ENCODE results near the gene MREG. TPM values are rescaled to one million over a fixed set of nuclear protein-coding genes. Genes with fewer than 3 reads are reported as not detected.
A peak's percentile ranks its signal among the peaks of the same experiment; 100 is the strongest.

Gene MREG
- total and polyA plus RNA-seq, 2 experiments from 2014 or later = 1.8 to 3.1 TPM

DNA sequence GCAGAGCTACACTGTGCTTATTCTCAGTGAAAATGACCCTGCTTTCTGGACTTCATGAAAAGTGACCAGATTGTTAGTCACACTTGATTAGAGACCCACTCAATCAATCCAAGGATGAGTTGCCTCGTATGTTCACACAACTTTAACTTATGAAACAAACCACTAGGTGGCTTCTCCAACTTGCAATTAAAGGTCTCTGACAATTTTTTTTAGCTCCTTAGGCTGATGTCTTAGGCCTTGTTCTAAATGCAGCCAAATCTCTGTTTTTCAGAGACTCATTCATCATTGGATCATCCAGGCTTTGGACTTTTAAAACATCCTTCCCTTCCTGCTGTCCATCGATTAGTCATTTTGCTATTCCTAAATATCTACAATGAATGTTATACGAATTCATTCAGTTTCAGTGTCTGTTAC, 63.4 kb downstream of the MREG start:
- H3F3A ChIP-seq (ENCODE audit: insufficient read depth) = no peaks in the 10 kb centered on the region
- no peaks in the 10 kb centered on the region for H4K20me1 ChIP-seq (ENCODE audit: insufficient read depth)
- DNase-seq = peak; percentile 72
- no peaks in the 10 kb centered on the region for H3K9me3 ChIP-seq (ENCODE audit: low read depth)
- WGBS, 2 experiments (ENCODE audit: low coverage in 1 of 2, low lambda C conversion rate in 2 of 2, missing lambda C conversion rate in 2 of 2) = 54 to 55% methylated on average over 3 of the region's 3 CpGs
- H3K9me2 ChIP-seq (ENCODE audit: insufficient read depth) = no peaks in the 10 kb centered on the region
- H3K4me2 ChIP-seq (ENCODE audit: unreplicated experiment) = no peak overlapping the region
- H3K9ac ChIP-seq = no peak overlapping the region
- in situ Hi-C loops (cut with MboI) = loop anchor here (5.0 to 25.0 kb wide), 3 partner anchors 72 to 1138 kb away; partner anchors contain the start of gene BARD1
- H3K36me3 ChIP-seq (ENCODE audit: low read depth) = no peaks in the 10 kb centered on the region
- TF ChIP-seq EZH2phosphoT487 (IDR thresholded peaks at IDR 0.05; ENCODE audit: insufficient read depth, low read depth) (no peak), EZH2 (IDR thresholded peaks at IDR 0.05; ENCODE audit: insufficient read depth, poor library complexity, severe bottlenecking) (no peak)
- no peak overlapping the region for H3K4me3 ChIP-seq
- no peaks in the 10 kb centered on the region for H3K4me1 ChIP-seq (ENCODE audit: insufficient read depth)
- H2AFZ ChIP-seq = no peak overlapping the region
- no peaks in the 10 kb centered on the region for H3K27me3 ChIP-seq (replicated peaks; ENCODE audit: insufficient read depth)
- no peaks in the 10 kb centered on the region for H3K79me2 ChIP-seq (ENCODE audit: insufficient read depth)
- no peak overlapping the region for H3K27ac ChIP-seq

DNA sequence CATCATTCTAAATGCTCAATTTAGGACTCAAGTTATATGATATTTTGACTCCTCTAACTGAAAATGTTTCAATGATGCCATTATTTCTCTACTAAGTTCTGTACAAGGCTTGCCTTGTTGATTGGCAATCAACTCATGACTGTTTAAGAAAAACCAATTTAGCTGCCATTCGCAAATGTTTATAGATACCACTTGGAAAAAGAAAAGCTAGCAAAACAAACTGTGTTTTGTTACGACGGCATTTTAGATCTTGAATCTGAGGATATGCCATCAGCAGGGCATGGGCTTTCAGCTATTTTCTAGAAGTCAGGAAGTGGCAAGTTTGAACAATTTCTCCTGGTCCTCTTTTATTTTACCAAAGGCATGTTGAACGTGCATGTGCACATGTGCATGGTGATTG, 65.3 kb downstream of the MREG start:
- no peak for DNase-seq
- Histone ChIP-seq H3K36me3 (ENCODE audit: low read depth) (no peaks in the 10 kb centered on the region), H3K9me2 (ENCODE audit: insufficient read depth) (no peaks in the 10 kb centered on the region), H3F3A (ENCODE audit: insufficient read depth) (no peaks in the 10 kb centered on the region), H3K4me3 (no peak overlapping the region), H3K27me3 (replicated peaks; ENCODE audit: insufficient read depth) (no peaks in the 10 kb centered on the region), H3K4me2 (ENCODE audit: unreplicated experiment) (no peak overlapping the region), H4K20me1 (ENCODE audit: insufficient read depth) (no peaks in the 10 kb centered on the region), H3K79me2 (ENCODE audit: insufficient read depth) (no peaks in the 10 kb centered on the region), H3K4me1 (ENCODE audit: insufficient read depth) (no peaks in the 10 kb centered on the region), H3K9me3 (ENCODE audit: low read depth) (no peaks in the 10 kb centered on the region), H3K27ac (no peak overlapping the region), H2AFZ (no peak overlapping the region), H3K9ac (no peak overlapping the region)
- in situ Hi-C loops (cut with MboI) = loop anchor here (25.0 kb wide), 2 partner anchors 986 to 1136 kb away; partner anchors contain the start of gene BARD1
- WGBS, 2 experiments (ENCODE audit: low coverage in 1 of 2, low lambda C conversion rate in 2 of 2, missing lambda C conversion rate in 2 of 2) = 95 to 100% methylated on average over 4 of the region's 4 CpGs
- TF ChIP-seq EZH2phosphoT487 (IDR thresholded peaks at IDR 0.05; ENCODE audit: insufficient read depth, low read depth) (no peak), EZH2 (IDR thresholded peaks at IDR 0.05; ENCODE audit: insufficient read depth, poor library complexity, severe bottlenecking) (no peak)

DNA sequence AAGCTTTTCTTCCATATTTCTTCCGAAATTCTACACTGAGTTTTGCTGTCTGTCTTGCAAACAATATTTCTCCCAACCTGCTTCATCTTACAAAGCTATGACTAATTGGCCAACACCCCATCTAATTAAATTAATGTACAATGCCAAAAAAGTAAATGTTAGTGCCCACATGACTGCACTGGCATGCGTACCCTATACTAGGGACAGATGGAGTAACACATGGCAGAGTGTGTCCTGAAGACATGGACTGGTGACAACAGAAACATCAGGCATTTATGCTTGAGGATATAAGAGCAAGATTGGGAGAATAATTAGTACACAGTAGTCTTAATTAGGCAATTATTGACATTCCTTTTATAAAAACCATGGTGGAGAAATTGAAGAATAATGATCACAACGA, 66.8 kb downstream of the MREG start:
- H3K9ac ChIP-seq = no peak overlapping the region
- no peak for DNase-seq
- no peak overlapping the region for H2AFZ ChIP-seq
- no peak overlapping the region for H3K4me2 ChIP-seq (ENCODE audit: unreplicated experiment)
- in situ Hi-C loops (cut with MboI) = loop anchor here (25.0 kb wide), 2 partner anchors 984 to 1134 kb away; partner anchors contain the start of gene BARD1
- H3K79me2 ChIP-seq (ENCODE audit: insufficient read depth) = no peaks in the 10 kb centered on the region
- no peak for TF ChIP-seq EZH2 (IDR thresholded peaks at IDR 0.05; ENCODE audit: insufficient read depth, poor library complexity, severe bottlenecking)
- no peak for TF ChIP-seq EZH2phosphoT487 (IDR thresholded peaks at IDR 0.05; ENCODE audit: insufficient read depth, low read depth)
- no peaks in the 10 kb centered on the region for H3K9me2 ChIP-seq (ENCODE audit: insufficient read depth)
- H3K27ac ChIP-seq = no peak overlapping the region
- H3K4me3 ChIP-seq = no peak overlapping the region
- no peaks in the 10 kb centered on the region for H3K4me1 ChIP-seq (ENCODE audit: insufficient read depth)
- no peaks in the 10 kb centered on the region for H3K9me3 ChIP-seq (ENCODE audit: low read depth)
- H3K27me3 ChIP-seq (replicated peaks; ENCODE audit: insufficient read depth) = no peaks in the 10 kb centered on the region
- 63 to 67% methylated on average over 3 of the region's 3 CpGs for WGBS, 2 experiments (ENCODE audit: low coverage in 1 of 2, low lambda C conversion rate in 2 of 2, missing lambda C conversion rate in 2 of 2)
- H3F3A ChIP-seq (ENCODE audit: insufficient read depth) = no peaks in the 10 kb centered on the region
- H4K20me1 ChIP-seq (ENCODE audit: insufficient read depth) = no peaks in the 10 kb centered on the region
- H3K36me3 ChIP-seq (ENCODE audit: low read depth) = no peaks in the 10 kb centered on the region

DNA sequence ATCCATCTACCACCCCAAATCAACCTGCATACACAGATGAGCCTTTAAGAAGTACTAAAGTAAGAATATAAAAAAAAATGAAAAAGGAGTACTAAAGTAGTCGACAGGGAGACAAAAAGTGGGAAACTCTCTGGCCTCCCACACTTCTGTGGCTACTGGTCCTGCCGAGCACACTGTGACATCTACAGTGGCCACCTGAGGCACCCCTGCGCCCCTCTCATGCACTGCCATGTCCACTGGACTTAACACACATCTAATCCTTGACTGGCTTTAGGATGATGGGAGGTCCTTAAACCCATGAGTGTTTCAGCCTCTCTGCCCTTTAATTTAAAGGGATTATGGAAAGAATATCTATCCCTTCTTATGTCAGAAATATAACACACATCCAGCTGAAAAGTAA, 71.2 kb downstream of the MREG start:
- Histone ChIP-seq H3K9me2 (ENCODE audit: insufficient read depth) (no peaks in the 10 kb centered on the region), H3K9me3 (ENCODE audit: low read depth) (no peaks in the 10 kb centered on the region), H4K20me1 (ENCODE audit: insufficient read depth) (no peaks in the 10 kb centered on the region), H3K4me2 (ENCODE audit: unreplicated experiment) (no peak overlapping the region), H3F3A (ENCODE audit: insufficient read depth) (no peaks in the 10 kb centered on the region), H3K4me1 (ENCODE audit: insufficient read depth) (no peaks in the 10 kb centered on the region), H3K27ac (no peak overlapping the region), H3K36me3 (ENCODE audit: low read depth) (no peaks in the 10 kb centered on the region), H3K79me2 (ENCODE audit: insufficient read depth) (no peaks in the 10 kb centered on the region), H3K27me3 (replicated peaks; ENCODE audit: insufficient read depth) (no peaks in the 10 kb centered on the region), H2AFZ (no peak overlapping the region), H3K4me3 (no peak overlapping the region), H3K9ac (no peak overlapping the region)
- DNase-seq = no peak
- TF ChIP-seq EZH2 (IDR thresholded peaks at IDR 0.05; ENCODE audit: insufficient read depth, poor library complexity, severe bottlenecking) (no peak), EZH2phosphoT487 (IDR thresholded peaks at IDR 0.05; ENCODE audit: insufficient read depth, low read depth) (no peak)
- in situ Hi-C loops (cut with MboI) = loop anchor here (25.0 kb wide), 2 partner anchors 980 to 1130 kb away; partner anchors contain the start of gene BARD1
- WGBS, 2 experiments (ENCODE audit: low coverage in 1 of 2, low lambda C conversion rate in 2 of 2, missing lambda C conversion rate in 2 of 2) = 91 to 96% methylated on average over 3 of the region's 3 CpGs
